HepG2 (cell line): ENCODE measurements around the gene KIF9. TPM values are rescaled to one million over a fixed set of nuclear protein-coding genes. Genes with fewer than 3 reads are reported as not detected.

ENCODE experiments used
- ATAC-seq: fragments of 200-7000 bp; cut with Tn5 transposase; 3 replicates; pipeline ENCODE4 v1.9.1; 2020; ENCODE audit warnings: mild to moderate bottlenecking, moderate library complexity
- BruUV-seq: library from RNA; stranded (reverse); fragments of 400-500 nt; replicated peaks from 2 replicates; lab custom pipeline; 2021; lab: Mats Ljungman, UMichigan
- CTCF ChIA-PET: fragments of 300-600 bp; formaldehyde crosslinking; extraction: SDS; loops from one replicate; lab custom pipeline; 2021; ENCODE audit warnings: low total read pairs, inconsistent platforms, low intra/inter-chr PET ratio; lab: Yijun Ruan, JAX
- POLR2A ChIA-PET: fragments of 350-600 bp; sonication (Branson Sonifier 250); formaldehyde crosslinking; loops from one replicate; lab custom pipeline; 2020; ENCODE audit warnings: antibody characterized with exemption, inconsistent platforms; lab: Yijun Ruan, JAX
- DNase-seq: peaks from one replicate; pipeline ENCODE4 v3.0.0-alpha.2; 2015; ENCODE audit warnings: low spot score
- FAIRE-seq: peaks from 3 replicates; lab custom pipeline; 2011; peaks lifted over from hg19 to GRCh38; lab: Jason Lieb, UNC
- H2AFZ ChIP-seq: one replicate; pipeline ENCODE4 v1.6.1; 2011; ENCODE audit warnings: low read length, inconsistent platforms
- H3K27ac ChIP-seq: fragments of 300-600 bp; 3 replicates; pipeline ENCODE4 v1.8.0; 2011; ENCODE audit warnings: mixed run types, mild to moderate bottlenecking, mixed read lengths, low read length, inconsistent platforms; ENCODE audit not compliant: insufficient read depth; ENCODE audit errors: extremely low read length
- H3K27me3 ChIP-seq, 2 experiments: fragments of 200-600 bp in 1 of 2; 2 replicates in 1 of 2; 3 replicates in 1 of 2; pipeline versions ENCODE4 v1.6.0 to v1.8.0; 2011; ENCODE audit warnings: low read length in 2 of 2, mild to moderate bottlenecking in 2 of 2, moderate library complexity in 2 of 2, inconsistent platforms in 1 of 2; ENCODE audit not compliant: insufficient read depth in 2 of 2, control insufficient read depth in 1 of 2
- H3K36me3 ChIP-seq, 2 experiments: fragments of 200-600 bp in 1 of 2; replicated peaks in 1 of 2; 2 replicates in 1 of 2; 3 replicates in 1 of 2; pipeline versions ENCODE4 v1.5.1 to v1.8.0; 2011; ENCODE audit warnings: low read length in 2 of 2, inconsistent platforms in 1 of 2; ENCODE audit not compliant: insufficient read depth in 2 of 2, control insufficient read depth in 1 of 2
- H3K4me1 ChIP-seq: 2 replicates; pipeline ENCODE4 v1.5.1; 2012; ENCODE audit warnings: low read length, inconsistent platforms; ENCODE audit not compliant: insufficient read depth
- H3K4me2 ChIP-seq: 2 replicates; pipeline ENCODE4 v1.6.0; 2011; ENCODE audit warnings: low read depth, low read length, inconsistent platforms
- H3K4me3 ChIP-seq, 3 experiments: fragments of 200-600 bp in 1 of 3; sonication (generic), shearing (Covaris generic) in 1 of 3; replicated peaks in 1 of 3; 2 replicates each; pipeline ENCODE4 v1.5.1; 2011 to 2016; ENCODE audit warnings: low read length in 3 of 3, inconsistent platforms in 2 of 3, low read depth in 2 of 3, mild to moderate bottlenecking in 2 of 3, control low read depth in 1 of 3, mixed read lengths in 1 of 3; ENCODE audit not compliant: insufficient read depth in 1 of 3
- H3K79me2 ChIP-seq: one replicate; pipeline ENCODE4 v1.6.1; 2011; ENCODE audit warnings: low read length, inconsistent platforms; ENCODE audit not compliant: insufficient read depth
- H3K9ac ChIP-seq: 2 replicates; pipeline ENCODE4 v1.6.0; 2011; ENCODE audit warnings: mild to moderate bottlenecking, low read depth, low read length, inconsistent platforms; ENCODE audit not compliant: insufficient read depth
- H3K9me3 ChIP-seq: 2 replicates; pipeline ENCODE4 v1.5.1; 2012; ENCODE audit warnings: mild to moderate bottlenecking, low read length
- H4K20me1 ChIP-seq: 2 replicates; pipeline ENCODE4 v1.6.0; 2011; ENCODE audit warnings: inconsistent platforms, mild to moderate bottlenecking, low read length, moderate library complexity; ENCODE audit not compliant: insufficient read depth
- CERS6 ChIP-seq: sonication (generic); formaldehyde crosslinking; IDR thresholded peaks from 2 replicates; pipeline ENCODE4 v1.5.0; 2020; ENCODE audit warnings: missing genetic modification reagents
- CHCHD3 ChIP-seq: sonication (generic); formaldehyde crosslinking; IDR thresholded peaks from 2 replicates; pipeline ENCODE4 v1.8.0; 2022; ENCODE audit warnings: mild to moderate bottlenecking, missing genetic modification reagents, moderate library complexity
- HDAC2 ChIP-seq: sonication (generic); formaldehyde crosslinking; IDR thresholded peaks from 2 replicates; pipeline ENCODE4 v1.4.0; 2020; ENCODE audit warnings: missing genetic modification reagents
- HNF4A ChIP-seq: sonication (generic); formaldehyde crosslinking; IDR thresholded peaks from 2 replicates; pipeline ENCODE4 v1.4.0; 2020; ENCODE audit warnings: missing genetic modification reagents
- MAFF ChIP-seq: IDR thresholded peaks from 2 replicates; pipeline ENCODE4 v1.6.1; 2011; ENCODE audit warnings: low read depth, low read length, improper control_type of control experiment
- NFIB ChIP-seq: sonication (generic); formaldehyde crosslinking; IDR thresholded peaks from 2 replicates; pipeline ENCODE4 v1.9.0; 2021; ENCODE audit warnings: missing genetic modification reagents, mild to moderate bottlenecking, borderline replicate concordance
- RFX1 ChIP-seq: fragments of 450-650 bp; IDR thresholded peaks from 2 replicates; pipeline ENCODE4 v1.6.1; 2017
- SIX4 ChIP-seq: sonication (generic); formaldehyde crosslinking; IDR thresholded peaks from 2 replicates; pipeline ENCODE4 v1.4.0; 2020; ENCODE audit warnings: missing genetic modification reagents
- SOX6 ChIP-seq, 2 experiments: fragments of 450-650 bp in 1 of 2; sonication (generic) in 1 of 2; formaldehyde crosslinking in 1 of 2; IDR thresholded peaks; 2 replicates each; pipeline versions ENCODE4 v1.4.0 to v1.6.1; 2017 to 2020; ENCODE audit warnings: antibody characterized with exemption in 1 of 2, mild to moderate bottlenecking in 1 of 2, missing genetic modification reagents in 1 of 2
- YY1 ChIP-seq: IDR thresholded peaks from 2 replicates; pipeline ENCODE4 v1.6.1; 2011; ENCODE audit warnings: low read length, low read depth, moderate library complexity, mild to moderate bottlenecking; ENCODE audit not compliant: insufficient read depth, insufficient replicate concordance
- ZFX ChIP-seq: sonication (generic); formaldehyde crosslinking; IDR thresholded peaks from 2 replicates; pipeline ENCODE4 v1.4.0; 2020; ENCODE audit warnings: mild to moderate bottlenecking, low read depth, missing genetic modification reagents, moderate library complexity
- ZNF20 ChIP-seq: sonication (generic); formaldehyde crosslinking; IDR thresholded peaks from 2 replicates; pipeline ENCODE4 v1.4.0; 2020; ENCODE audit warnings: mild to moderate bottlenecking, moderate library complexity, missing genetic modification reagents
- ZNF326 ChIP-seq: sonication (generic); formaldehyde crosslinking; IDR thresholded peaks from 2 replicates; pipeline ENCODE4 v1.4.0; 2020; ENCODE audit warnings: missing genetic modification reagents, borderline replicate concordance
- ZNF432 ChIP-seq: sonication (generic); formaldehyde crosslinking; IDR thresholded peaks from 2 replicates; pipeline ENCODE4 v1.5.0; 2020; ENCODE audit warnings: missing genetic modification reagents, mild to moderate bottlenecking, borderline replicate concordance
- ZNF512 ChIP-seq: sonication (generic); formaldehyde crosslinking; IDR thresholded peaks from 2 replicates; pipeline ENCODE4 v1.4.0; 2020; ENCODE audit warnings: mild to moderate bottlenecking, missing genetic modification reagents
- ZNF614 ChIP-seq: IDR thresholded peaks from 2 replicates; pipeline ENCODE4 v1.6.1; 2018; ENCODE audit warnings: missing biosample characterization, missing genetic modification reagents, inconsistent platforms, borderline replicate concordance
- ZNF615 ChIP-seq: sonication (generic); formaldehyde crosslinking; IDR thresholded peaks from 2 replicates; pipeline ENCODE4 v1.5.0; 2020; ENCODE audit warnings: mild to moderate bottlenecking, missing genetic modification reagents, borderline replicate concordance
- ZSCAN22 ChIP-seq: sonication (generic); formaldehyde crosslinking; IDR thresholded peaks from 2 replicates; pipeline ENCODE4 v1.4.0; 2020; ENCODE audit warnings: mild to moderate bottlenecking, missing genetic modification reagents
- WGBS: methylation state at CpG from one replicate; pipeline ENCODE4 v1.1.6; 2017; ENCODE audit warnings: low lambda C conversion rate; 5-methylcytosine and 5-hydroxymethylcytosine counted together
- in situ Hi-C: cut with HindIII; loops from 2 replicates; pipeline ENCODE4 v1.10.0; 2017; ENCODE audit warnings: low pct_unique_long_range_greater_than_20kb; ENCODE audit not compliant: extremely low pct_ligation_motif_present
- intact Hi-C: fragments of 100-400 bp; cut with micrococcal nuclease; formaldehyde crosslinking; loops from one replicate; pipeline ENCODE4 v1.10.0; 2022; ENCODE audit not compliant: unreplicated experiment
- polyA plus RNA-seq, 8 experiments: library from polyadenylated mRNA; depleted of rRNA in 3 of 8; stranded (reverse) in 7 of 8; unstranded in 1 of 8; fragments of >200 nt; fragmentation: Illumina TruSeq in 4 of 8; extraction: Trizol in 4 of 8; gene quantifications; 2 replicates each; pipeline versions ENCODE4 v1.2.1 to v1.2.3, GENCODE V29; 2011 to 2016; ENCODE audit warnings: low read depth in 4 of 8, missing spikeins in 1 of 8, mixed read lengths in 1 of 8; ENCODE audit not compliant: insufficient read depth in 1 of 8
- total RNA-seq, 5 experiments: library from RNA; depleted of rRNA; stranded (reverse); fragments of >200 nt; fragmentation: Illumina TruSeq; extraction: Trizol; gene quantifications; 2 replicates each; pipeline ENCODE4 v1.2.3, GENCODE V29; 2016; ENCODE audit warnings: low read depth in 1 of 5
- TF ChIP-seq, protein P1 (sequence below): IDR thresholded peaks from 2 replicates; pipeline ENCODE4 v1.6.1; 2016; ENCODE audit warnings: missing compliant biosample characterization, missing genetic modification reagents, borderline replicate concordance
- TF ChIP-seq, protein P2 (sequence below): sonication (generic); formaldehyde crosslinking; IDR thresholded peaks from 2 replicates; pipeline ENCODE4 v1.4.0; 2020; ENCODE audit warnings: missing genetic modification reagents

Gene KIF9
- total and polyA plus RNA-seq, 2 of the 13 experiments (the other 11 are each of a cell fraction or from before 2014, with no cell fraction given), result 5.1 to 16.9 TPM

DNA sequence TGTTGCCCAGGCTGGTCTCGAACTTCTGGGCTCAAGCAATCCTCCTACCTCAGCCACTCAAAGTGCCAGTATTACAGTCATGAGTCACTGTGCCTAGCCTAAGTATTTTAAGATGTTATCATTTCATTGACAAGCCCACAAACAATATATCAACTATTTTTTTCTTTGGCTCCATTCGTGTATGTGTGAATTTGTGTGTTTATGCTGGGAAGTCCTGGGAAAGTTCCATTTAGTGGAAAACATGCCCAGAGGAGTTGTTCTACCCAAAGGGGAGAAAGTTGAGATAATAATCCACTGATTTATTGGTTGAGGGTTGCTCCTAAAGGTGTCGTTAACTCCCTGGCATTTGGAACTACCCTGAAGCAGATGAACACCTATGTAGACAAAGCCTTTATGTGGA, 58.8 kb downstream of the KIF9 start:
- no peak for FAIRE-seq
- in situ Hi-C loops, result no loop called here
- H3K36me3 ChIP-seq, result no peaks in the 10 kb centered on the region
- ATAC-seq, result no peak
- WGBS, result 82% methylated on average over 3 of the region's 3 CpGs
- CTCF ChIA-PET, result no interaction called here
- TF ChIP-seq SOX6 (IDR thresholded peaks at IDR 0.05) (no peak), SOX6 (CRISPR knock-in tag; IDR thresholded peaks at IDR 0.05) (no peak), HDAC2 (CRISPR knock-in tag) (no peak), YY1 (no peak), ZNF432 (CRISPR knock-in tag) (no peak), ZNF614 (CRISPR knock-in tag) (no peak), NFIB (no peak), ZSCAN22 (CRISPR knock-in tag) (no peak), ZFX (CRISPR knock-in tag) (no peak), SIX4 (CRISPR knock-in tag) (no peak), RFX1 (no peak), MAFF (no peak), CHCHD3 (CRISPR knock-in tag) (no peak), ZNF20 (CRISPR knock-in tag) (no peak), CERS6 (CRISPR knock-in tag) (no peak), ZNF326 (CRISPR knock-in tag) (no peak), HNF4A (no peak), ZNF615 (CRISPR knock-in tag) (no peak), ZNF512 (no peak)
- TF ChIP-seq, protein P1, sequence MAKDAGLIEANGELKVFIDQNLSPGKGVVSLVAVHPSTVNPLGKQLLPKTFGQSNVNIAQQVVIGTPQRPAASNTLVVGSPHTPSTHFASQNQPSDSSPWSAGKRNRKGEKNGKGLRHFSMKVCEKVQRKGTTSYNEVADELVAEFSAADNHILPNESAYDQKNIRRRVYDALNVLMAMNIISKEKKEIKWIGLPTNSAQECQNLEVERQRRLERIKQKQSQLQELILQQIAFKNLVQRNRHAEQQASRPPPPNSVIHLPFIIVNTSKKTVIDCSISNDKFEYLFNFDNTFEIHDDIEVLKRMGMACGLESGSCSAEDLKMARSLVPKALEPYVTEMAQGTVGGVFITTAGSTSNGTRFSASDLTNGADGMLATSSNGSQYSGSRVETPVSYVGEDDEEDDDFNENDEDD (CRISPR knock-in tag), result no peak
- TF ChIP-seq, protein P2, sequence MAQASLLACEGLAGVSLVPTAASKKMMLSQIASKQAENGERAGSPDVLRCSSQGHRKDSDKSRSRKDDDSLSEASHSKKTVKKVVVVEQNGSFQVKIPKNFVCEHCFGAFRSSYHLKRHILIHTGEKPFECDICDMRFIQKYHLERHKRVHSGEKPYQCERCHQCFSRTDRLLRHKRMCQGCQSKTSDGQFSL (CRISPR knock-in tag), result no peak
- no peak overlapping the region for H2AFZ ChIP-seq
- H3K79me2 ChIP-seq, result no peaks in the 10 kb centered on the region
- POLR2A ChIA-PET, result no interaction called here
- H3K27ac ChIP-seq, result no peak overlapping the region
- H4K20me1 ChIP-seq, result no peaks in the 10 kb centered on the region
- intact Hi-C loops, result no loop called here
- H3K9ac ChIP-seq, result no peak overlapping the region
- no peak for DNase-seq
- no TSS peak for BruUV-seq
- H3K4me3 ChIP-seq, result no peak overlapping the region
- no peaks in the 10 kb centered on the region; a peak in 1 of 5 replicates for H3K27me3 ChIP-seq
- H3K4me2 ChIP-seq, result no peak overlapping the region
- H3K9me3 ChIP-seq, result no peaks in the 10 kb centered on the region
- H3K4me1 ChIP-seq, result peaks cover 16% of the 10 kb centered on the region; the same call in 1 of the 2 replicates
